ENCODE results near the gene LCAT.
"Not testable (repeated sequence)": the region's sequence is repeated elsewhere in the genome, so short reads cannot be mapped to it uniquely, and the experiment has no call there.

Gene LCAT

GRCh38 chr16:67943619-67944504 is at the start of gene LCAT:
Gene LCAT, minus strand, starts transcription at chr16:67944120. Its CDS starts 19 bp downstream, at chr16:67944101.
- DNase-seq (ENCODE audit: low read depth), result no peak

GRCh38 chr16:67993207-67994039 is 49.5 kb upstream of the LCAT start:
- DNase-seq (ENCODE audit: low read depth), result no peak

- no peak for DNase-seq (ENCODE audit: low read depth)
Observed at GRCh38 chr16:67992661-67993206, 48.8 kb upstream of the LCAT start.

- DNase-seq (ENCODE audit: low read depth), result no peak
Observed at GRCh38 chr16:67990018-67990386, 46.1 kb upstream of the LCAT start.

GRCh38 chr16:67989322-67990017 is 45.5 kb upstream of the LCAT start:
- DNase-seq (ENCODE audit: low read depth), result no peak

GRCh38 chr16:67988675-67989074 is 44.8 kb upstream of the LCAT start:
- no peak for DNase-seq (ENCODE audit: low read depth)

GRCh38 chr16:67987460-67988160 is 43.7 kb upstream of the LCAT start:
- no peak for DNase-seq (ENCODE audit: low read depth)

GRCh38 chr16:67986949-67987348 is 43.0 kb upstream of the LCAT start:
- no peak for DNase-seq (ENCODE audit: low read depth)

GRCh38 chr16:67982011-67982696 is 38.2 kb upstream of the LCAT start:
- DNase-seq (ENCODE audit: low read depth), result no peak

GRCh38 chr16:67979955-67980678 is 36.2 kb upstream of the LCAT start, which contains the start of gene DPEP3:
Gene DPEP3, minus strand, starts transcription at chr16:67980499. Its CDS starts 119 bp downstream, at chr16:67980380.
- DNase-seq (ENCODE audit: low read depth), result no peak

GRCh38 chr16:67977469-67978227 is 33.7 kb upstream of the LCAT start:
- DNase-seq (ENCODE audit: low read depth), result no peak

- no peak for DNase-seq (ENCODE audit: low read depth)
Observed at GRCh38 chr16:67977005-67977404, 33.1 kb upstream of the LCAT start.

GRCh38 chr16:67976205-67976604 is 32.3 kb upstream of the LCAT start:
- no peak for DNase-seq (ENCODE audit: low read depth)

- no peak for DNase-seq (ENCODE audit: low read depth)
Observed at GRCh38 chr16:67975321-67976105, 31.6 kb upstream of the LCAT start.

GRCh38 chr16:67972285-67972684 is 28.4 kb upstream of the LCAT start:
- DNase-seq (ENCODE audit: low read depth), result not testable (repeated sequence)

- no peak for DNase-seq (ENCODE audit: low read depth)
Observed at GRCh38 chr16:67971111-67971510, 27.2 kb upstream of the LCAT start.

GRCh38 chr16:67969254-67970039 is 25.5 kb upstream of the LCAT start:
- DNase-seq (ENCODE audit: low read depth), result no peak
